Kidney (tissue), 14 donors: ENCODE measurements around the gene ANKS1B. TPM values are rescaled to one million over a fixed set of nuclear protein-coding genes. Genes with fewer than 3 reads are reported as not detected.

Experiments
- DNase-seq, 5 donors: peaks; one replicate each; pipeline ENCODE4 v3.0.0-alpha.2; 2013 to 2020
- FAIRE-seq: peaks from 2 replicates; lab custom pipeline; 2012; peaks lifted over from hg19 to GRCh38; lab: Jason Lieb, UNC
- H3K27ac ChIP-seq, 2 donors: one replicate each; pipeline ENCODE4 v1.7.0; 2013; ENCODE audit warnings: low read depth in 2 of 2, low read length in 2 of 2, inconsistent platforms in 1 of 2
- H3K27me3 ChIP-seq: one replicate; pipeline ENCODE4 v1.7.1; 2013; ENCODE audit warnings: low read length, inconsistent platforms; ENCODE audit not compliant: control insufficient read depth, insufficient read depth
- H3K36me3 ChIP-seq, 3 donors: one replicate each; pipeline versions ENCODE4 v1.7.0 to v1.7.1; 2013; ENCODE audit warnings: low read length in 3 of 3, control low read depth in 1 of 3, inconsistent platforms in 1 of 3; ENCODE audit not compliant: insufficient read depth in 3 of 3, control insufficient read depth in 2 of 3
- H3K4me1 ChIP-seq, 3 donors: one replicate each; pipeline versions ENCODE4 v1.7.0 to v1.7.1; 2013; ENCODE audit warnings: low read length in 3 of 3, inconsistent platforms in 1 of 3, low read depth in 1 of 3; ENCODE audit not compliant: control insufficient read depth in 2 of 3, insufficient read depth in 2 of 3
- H3K4me3 ChIP-seq, 3 donors: one replicate each; pipeline versions ENCODE4 v1.7.0 to v1.8.1; 2013; ENCODE audit warnings: low read length in 3 of 3, control low read depth in 1 of 3, inconsistent platforms in 1 of 3
- H3K9ac ChIP-seq, 3 donors: one replicate each; pipeline versions ENCODE4 v1.7.0 to v1.7.1; 2013; ENCODE audit warnings: low read length in 3 of 3, control low read depth in 1 of 3, inconsistent platforms in 1 of 3
- H3K9me3 ChIP-seq, 3 donors: one replicate each; pipeline versions ENCODE4 v1.7.0 to v1.7.1; 2013; ENCODE audit warnings: low read length in 3 of 3, control low read depth in 1 of 3, inconsistent platforms in 1 of 3; ENCODE audit not compliant: control insufficient read depth in 2 of 3, insufficient read depth in 1 of 3
- CTCF ChIP-seq: IDR thresholded peaks from 3 replicates; pipeline ENCODE4 v1.5.1; 2012; ENCODE audit warnings: mild to moderate bottlenecking, moderate library complexity, borderline replicate concordance; ENCODE audit not compliant: insufficient read depth; ENCODE audit errors: extremely low read depth
- intact Hi-C: fragments of 100-400 bp; cut with DNase I; formaldehyde crosslinking; loops from one replicate; pipeline ENCODE4 v1.11.1; 2022
- polyA plus RNA-seq: library from polyadenylated mRNA; stranded (reverse); fragments of 350-450 nt; fragmentation: Illumina TruSeq; extraction: RNeasy Lipid Tissue Mini Kit (QIAGEN cat#74804); gene quantifications from one replicate; pipeline ENCODE4 v1.2.3, GENCODE V29; 2014; ENCODE audit warnings: low read depth, low replicate concordance; ENCODE audit not compliant: insufficient read depth
- total RNA-seq: library from RNA; stranded (reverse); fragmentation: NEBNext Ultra II Directional; extraction: Animal tissue kit (Norgen Biotek cat#: 25700); gene quantifications from one replicate; pipeline ENCODE4 v1.2.1, GENCODE V29; 2021
- donor health status: control.
- donor health status: control.
- donor health status: control.
- donor health status: control.
- donor health status: control.
- donor health status: DM: yes; HTN: yes; CAD: no.
- donor health status: Normal renal cell carcinoma (clear cell type).

ANKS1B gene
- total and polyA plus RNA-seq, 2 donors from 2014 or later = 1.7 to 5.8 TPM

- Histone ChIP-seq H3K4me1 (no peaks in the 10 kb centered on the region), H3K9ac (no peak overlapping the region), H3K4me3 (no peak overlapping the region), H3K9me3 (no peaks in the 10 kb centered on the region), H3K36me3 (no peaks in the 10 kb centered on the region), H3K27ac (no peak overlapping the region), H3K27me3 (no peaks in the 10 kb centered on the region)
- FAIRE-seq (no peak), DNase-seq (no peak)
- intact Hi-C loops = no loop called here
- TF ChIP-seq CTCF = no peak
These were observed 25.1 kb downstream of the ANKS1B start for GRCh38 chr12:99959549-99960170.

GRCh38 chr12:99957866-99958466, 26.8 kb downstream of the ANKS1B start:
- H3K9ac ChIP-seq = no peak overlapping the region
- H3K27ac ChIP-seq = no peak overlapping the region
- no peak for FAIRE-seq
- no peaks in the 10 kb centered on the region for H3K27me3 ChIP-seq
- no peaks in the 10 kb centered on the region for H3K36me3 ChIP-seq
- H3K4me3 ChIP-seq = no peak overlapping the region
- H3K4me1 ChIP-seq = no peaks in the 10 kb centered on the region
- intact Hi-C loops = no loop called here
- no peaks in the 10 kb centered on the region for H3K9me3 ChIP-seq
- DNase-seq = no peak
- TF ChIP-seq CTCF = no peak

GRCh38 chr12:99954724-99955123, 30.0 kb downstream of the ANKS1B start:
- H3K4me3 ChIP-seq = no peak overlapping the region
- no peaks in the 10 kb centered on the region for H3K36me3 ChIP-seq
- TF ChIP-seq CTCF = no peak
- intact Hi-C loops = no loop called here
- no peak overlapping the region for H3K9ac ChIP-seq
- no peaks in the 10 kb centered on the region for H3K9me3 ChIP-seq
- no peak overlapping the region for H3K27ac ChIP-seq
- H3K4me1 ChIP-seq = no peaks in the 10 kb centered on the region
- DNase-seq (no peak), FAIRE-seq (no peak)
- H3K27me3 ChIP-seq = no peaks in the 10 kb centered on the region
